IPS-15b (cell line): ENCODE results near the gene NOL9.
A peak's percentile ranks its signal among the peaks of the same experiment; 100 is the strongest.

Experiments
- H3K27me3 ChIP-seq: one replicate; pipeline ENCODE4 v1.6.1; 2013; ENCODE audit warnings: low read length; ENCODE audit not compliant: control insufficient read depth, insufficient read depth
- H3K36me3 ChIP-seq: one replicate; pipeline ENCODE4 v1.6.1; 2013; ENCODE audit warnings: low read length; ENCODE audit not compliant: control insufficient read depth, insufficient read depth
- H3K4me1 ChIP-seq: one replicate; pipeline ENCODE4 v1.6.1; 2013; ENCODE audit warnings: mild to moderate bottlenecking, low read length; ENCODE audit not compliant: control insufficient read depth, insufficient read depth
- H3K4me3 ChIP-seq: one replicate; pipeline ENCODE4 v1.5.1; 2013; ENCODE audit warnings: low read depth, low read length
- H3K9ac ChIP-seq: one replicate; pipeline ENCODE4 v1.6.1; 2013; ENCODE audit warnings: low read depth, mild to moderate bottlenecking, low read length
- H3K9me3 ChIP-seq: one replicate; pipeline ENCODE4 v1.6.1; 2013; ENCODE audit warnings: mild to moderate bottlenecking, low read length; ENCODE audit not compliant: control insufficient read depth, insufficient read depth

The NOL9 gene

GRCh38 chr1:6554907-6555778 lies 830 bp upstream of the NOL9 start, which contains the start of gene TAS1R1:
TAS1R1 (plus strand) TSS chr1:6555307; CDS start chr1:6555374, 67 bp downstream.
- peaks cover 4% of the 10 kb centered on the region for H3K36me3 ChIP-seq
- H3K9ac ChIP-seq, result peak within 1 kb of the TSS; percentile 97
- no peaks in the 10 kb centered on the region for H3K9me3 ChIP-seq
- peak within 1 kb of the TSS; percentile 86 for H3K4me3 ChIP-seq
- H3K4me1 ChIP-seq, result peaks cover 6% of the 10 kb centered on the region
- no peaks in the 10 kb centered on the region for H3K27me3 ChIP-seq

GRCh38 chr1:6547301-6547700 lies 7.0 kb downstream of the NOL9 start:
- H3K9me3 ChIP-seq, result no peaks in the 10 kb centered on the region
- H3K27me3 ChIP-seq, result no peaks in the 10 kb centered on the region
- H3K4me1 ChIP-seq, result no peaks in the 10 kb centered on the region
- H3K4me3 ChIP-seq, result no peak overlapping the region
- no peak overlapping the region for H3K9ac ChIP-seq
- H3K36me3 ChIP-seq, result peaks cover 42% of the 10 kb centered on the region

GRCh38 chr1:6546326-6546725 lies 8.0 kb downstream of the NOL9 start:
- H3K36me3 ChIP-seq, result peaks cover 44% of the 10 kb centered on the region

GRCh38 chr1:6545276-6546112 lies 8.8 kb downstream of the NOL9 start:
- Histone ChIP-seq H3K9me3 (no peaks in the 10 kb centered on the region), H3K36me3 (peaks cover 48% of the 10 kb centered on the region), H3K9ac (no peak overlapping the region), H3K4me1 (no peaks in the 10 kb centered on the region), H3K4me3 (no peak overlapping the region), H3K27me3 (no peaks in the 10 kb centered on the region)

More at GRCh38 chr1:6546326-6546725, 8.0 kb downstream of the NOL9 start:
- Histone ChIP-seq H3K4me1 (no peaks in the 10 kb centered on the region), H3K27me3 (no peaks in the 10 kb centered on the region), H3K9ac (no peak overlapping the region), H3K4me3 (no peak overlapping the region), H3K9me3 (no peaks in the 10 kb centered on the region)

- no peak overlapping the region for H3K9ac ChIP-seq
- peaks cover 50% of the 10 kb centered on the region for H3K36me3 ChIP-seq
- H3K27me3 ChIP-seq, result no peaks in the 10 kb centered on the region
- no peaks in the 10 kb centered on the region for H3K4me1 ChIP-seq
- no peaks in the 10 kb centered on the region for H3K9me3 ChIP-seq
- no peak overlapping the region for H3K4me3 ChIP-seq
Observed at GRCh38 chr1:6544831-6545230, 9.5 kb downstream of the NOL9 start.

GRCh38 chr1:6538956-6539355 lies 15.4 kb downstream of the NOL9 start:
- Histone ChIP-seq H3K4me1 (no peaks in the 10 kb centered on the region), H3K27me3 (no peaks in the 10 kb centered on the region), H3K36me3 (peaks cover 32% of the 10 kb centered on the region), H3K9ac (no peak overlapping the region), H3K9me3 (no peaks in the 10 kb centered on the region), H3K4me3 (no peak overlapping the region)

GRCh38 chr1:6536291-6536690 lies 18.0 kb downstream of the NOL9 start:
- H3K9ac ChIP-seq, result no peak overlapping the region
- H3K4me3 ChIP-seq, result no peak overlapping the region
- peaks cover 45% of the 10 kb centered on the region for H3K36me3 ChIP-seq
- H3K4me1 ChIP-seq, result no peaks in the 10 kb centered on the region
- H3K9me3 ChIP-seq, result no peaks in the 10 kb centered on the region
- H3K27me3 ChIP-seq, result no peaks in the 10 kb centered on the region

- H3K27me3 ChIP-seq, result no peaks in the 10 kb centered on the region
- H3K4me1 ChIP-seq, result no peaks in the 10 kb centered on the region
- no peak overlapping the region for H3K9ac ChIP-seq
- H3K36me3 ChIP-seq, result peaks cover 40% of the 10 kb centered on the region
- H3K9me3 ChIP-seq, result no peaks in the 10 kb centered on the region
- H3K4me3 ChIP-seq, result no peak overlapping the region
Observed at GRCh38 chr1:6535214-6535613, 19.1 kb downstream of the NOL9 start.

GRCh38 chr1:6534248-6534822 lies 20.0 kb downstream of the NOL9 start:
- Histone ChIP-seq H3K9me3 (no peaks in the 10 kb centered on the region), H3K9ac (no peak overlapping the region), H3K4me3 (no peak overlapping the region), H3K4me1 (no peaks in the 10 kb centered on the region), H3K36me3 (peaks cover 40% of the 10 kb centered on the region), H3K27me3 (no peaks in the 10 kb centered on the region)

- no peak overlapping the region for H3K9ac ChIP-seq
- H3K4me1 ChIP-seq, result no peaks in the 10 kb centered on the region
- no peaks in the 10 kb centered on the region for H3K27me3 ChIP-seq
- H3K36me3 ChIP-seq, result peaks cover 48% of the 10 kb centered on the region
- H3K4me3 ChIP-seq, result no peak overlapping the region
- no peaks in the 10 kb centered on the region for H3K9me3 ChIP-seq
Observed at GRCh38 chr1:6531996-6532395, 22.3 kb downstream of the NOL9 start.

- Histone ChIP-seq H3K4me1 (no peaks in the 10 kb centered on the region), H3K4me3 (no peak overlapping the region), H3K27me3 (no peaks in the 10 kb centered on the region), H3K9ac (no peak overlapping the region), H3K36me3 (peaks cover 56% of the 10 kb centered on the region), H3K9me3 (no peaks in the 10 kb centered on the region)
Observed at GRCh38 chr1:6530504-6531160, 23.7 kb downstream of the NOL9 start.
